ENCODE data around the gene BTF3. TPM values are rescaled to one million over a fixed set of nuclear protein-coding genes. Genes with fewer than 3 reads are reported as not detected.
"Not testable (repeated sequence)": the region's sequence is repeated elsewhere in the genome, so short reads cannot be mapped to it uniquely, and the experiment has no call there.

Gene BTF3
- total RNA-seq, 3 donors from 2014 or later (not counting 1 experiment from before 2014, with no cell fraction given), result 364 to 423 (median 391) TPM

DNA sequence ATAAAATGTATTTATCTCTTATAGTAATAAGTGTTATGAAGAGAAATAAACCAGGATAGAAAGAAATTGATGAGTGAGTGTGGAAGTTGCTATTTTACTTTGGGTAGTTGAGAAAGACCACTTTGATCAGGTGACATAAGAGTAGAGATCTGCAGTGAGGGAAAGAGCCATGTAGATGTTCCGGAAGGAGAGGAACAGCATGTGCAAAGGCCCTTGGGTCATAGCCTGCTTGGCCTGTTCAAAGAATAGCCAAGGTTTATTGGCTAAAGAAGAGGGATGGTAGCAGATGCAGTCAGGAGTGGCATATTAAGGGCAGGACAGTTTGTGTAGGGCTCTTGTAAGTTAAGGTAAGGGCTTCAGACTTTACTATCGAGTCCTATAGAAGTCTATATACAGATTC, 3.2 kb downstream of the BTF3 start:
- no peaks in the 10 kb centered on the region for H3K9me3 Mint-ChIP-seq
- Histone ChIP-seq H3K36me3 (ENCODE audit: control insufficient read depth, insufficient read depth, low read length) (peaks cover 52% of the 10 kb centered on the region), H3K9me3 (ENCODE audit: control insufficient read depth, insufficient read depth, low read length) (no peaks in the 10 kb centered on the region), H3K4me3 (ENCODE audit: low read length) (no peak overlapping the region), H3K4me1 (ENCODE audit: control insufficient read depth, insufficient read depth, low read length) (peaks cover 13% of the 10 kb centered on the region), H3K27me3 (ENCODE audit: control insufficient read depth, insufficient read depth, low read length) (no peaks in the 10 kb centered on the region), H3K27ac (ENCODE audit: low read length) (no peak overlapping the region)
- DNase-seq, result no peak
- intact Hi-C loops (cut with micrococcal nuclease), result no loop called here
- no peak for ATAC-seq
- no peak overlapping the region for H3K4me3 Mint-ChIP-seq
- TF ChIP-seq, protein P1, sequence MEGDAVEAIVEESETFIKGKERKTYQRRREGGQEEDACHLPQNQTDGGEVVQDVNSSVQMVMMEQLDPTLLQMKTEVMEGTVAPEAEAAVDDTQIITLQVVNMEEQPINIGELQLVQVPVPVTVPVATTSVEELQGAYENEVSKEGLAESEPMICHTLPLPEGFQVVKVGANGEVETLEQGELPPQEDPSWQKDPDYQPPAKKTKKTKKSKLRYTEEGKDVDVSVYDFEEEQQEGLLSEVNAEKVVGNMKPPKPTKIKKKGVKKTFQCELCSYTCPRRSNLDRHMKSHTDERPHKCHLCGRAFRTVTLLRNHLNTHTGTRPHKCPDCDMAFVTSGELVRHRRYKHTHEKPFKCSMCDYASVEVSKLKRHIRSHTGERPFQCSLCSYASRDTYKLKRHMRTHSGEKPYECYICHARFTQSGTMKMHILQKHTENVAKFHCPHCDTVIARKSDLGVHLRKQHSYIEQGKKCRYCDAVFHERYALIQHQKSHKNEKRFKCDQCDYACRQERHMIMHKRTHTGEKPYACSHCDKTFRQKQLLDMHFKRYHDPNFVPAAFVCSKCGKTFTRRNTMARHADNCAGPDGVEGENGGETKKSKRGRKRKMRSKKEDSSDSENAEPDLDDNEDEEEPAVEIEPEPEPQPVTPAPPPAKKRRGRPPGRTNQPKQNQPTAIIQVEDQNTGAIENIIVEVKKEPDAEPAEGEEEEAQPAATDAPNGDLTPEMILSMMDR (IDR thresholded peaks at IDR 0.05), result no peak
- H3K36me3 Mint-ChIP-seq, result peaks cover 7% of the 10 kb centered on the region
- H3K27me3 Mint-ChIP-seq (ENCODE audit: low read depth in 2 of 2), result no peaks in the 10 kb centered on the region
- peaks cover 27 to 31% of the 10 kb centered on the region in 2 donors for H3K4me1 Mint-ChIP-seq
- WGBS (ENCODE audit: insufficient coverage), result 100% methylated on average over 1 of the region's 2 CpGs
- peak overlapping the region; percentile 13 to 94 for H3K27ac Mint-ChIP-seq

DNA sequence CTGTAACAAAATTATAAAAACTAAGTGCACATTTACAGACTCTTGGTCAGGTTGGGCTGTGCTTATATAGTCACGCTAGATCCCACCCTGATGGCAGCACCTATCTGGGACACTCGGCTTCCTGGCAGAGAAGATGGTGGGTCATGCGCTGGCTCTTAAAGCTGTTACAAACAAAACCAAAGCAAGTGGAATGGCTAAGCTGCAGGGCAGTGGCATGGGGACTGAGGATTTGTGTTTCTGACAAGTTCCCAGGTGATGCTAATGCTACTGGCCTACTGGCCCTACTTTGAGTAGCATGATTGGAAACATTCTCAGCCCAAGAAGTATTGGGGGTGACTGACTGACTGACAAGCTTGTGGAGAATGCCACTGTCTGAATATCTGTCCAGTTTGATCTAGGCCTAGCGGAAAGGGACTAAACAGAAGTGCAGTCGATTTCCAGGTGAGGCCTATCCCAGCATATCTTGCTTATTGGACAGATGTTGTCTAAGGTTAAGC, 8.3 kb downstream of the BTF3 start:
- no peaks in the 10 kb centered on the region for H3K9me3 Mint-ChIP-seq
- H3K4me3 Mint-ChIP-seq, result no peak overlapping the region
- Histone ChIP-seq H3K27me3 (ENCODE audit: control insufficient read depth, insufficient read depth, low read length) (no peaks in the 10 kb centered on the region), H3K4me3 (ENCODE audit: low read length) (no peak overlapping the region), H3K36me3 (ENCODE audit: control insufficient read depth, insufficient read depth, low read length) (peaks cover 47% of the 10 kb centered on the region), H3K27ac (ENCODE audit: low read length) (no peak overlapping the region), H3K9me3 (ENCODE audit: control insufficient read depth, insufficient read depth, low read length) (no peaks in the 10 kb centered on the region), H3K4me1 (ENCODE audit: control insufficient read depth, insufficient read depth, low read length) (no peaks in the 10 kb centered on the region)
- DNase-seq (no peak), ATAC-seq (no peak)
- H3K27me3 Mint-ChIP-seq (ENCODE audit: low read depth in 2 of 2), result no peaks in the 10 kb centered on the region
- peaks cover 1 to 2% of the 10 kb centered on the region in 2 donors for H3K4me1 Mint-ChIP-seq
- no peak overlapping the region for H3K27ac Mint-ChIP-seq
- TF ChIP-seq, protein P1 (IDR thresholded peaks at IDR 0.05), result no peak
- intact Hi-C loops (cut with micrococcal nuclease), result no loop called here
- 97% methylated on average over 5 of the region's 5 CpGs for WGBS (ENCODE audit: insufficient coverage)
- peaks cover 7% of the 10 kb centered on the region for H3K36me3 Mint-ChIP-seq

DNA sequence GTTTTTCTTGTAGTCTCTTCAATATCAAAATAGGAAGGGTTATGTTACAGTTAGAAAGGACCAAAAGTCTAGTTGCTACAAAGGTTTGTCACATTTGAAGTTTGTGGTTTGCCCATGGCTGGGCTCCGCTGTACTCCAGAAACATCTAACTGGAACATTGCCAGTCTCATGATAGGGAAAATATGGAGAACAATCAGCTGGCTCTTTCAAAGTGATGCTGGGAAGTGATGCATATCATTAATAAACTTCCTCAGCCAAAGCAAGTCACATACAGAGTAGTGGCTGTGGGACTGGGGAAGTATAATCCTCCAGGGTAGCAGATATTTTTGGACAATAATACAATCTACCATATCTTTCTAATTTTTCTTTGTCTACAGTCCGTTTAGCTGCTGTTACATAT, 8.8 kb downstream of the BTF3 start:
- Histone ChIP-seq H3K27ac (ENCODE audit: low read length) (no peak overlapping the region), H3K9me3 (ENCODE audit: control insufficient read depth, insufficient read depth, low read length) (no peaks in the 10 kb centered on the region), H3K27me3 (ENCODE audit: control insufficient read depth, insufficient read depth, low read length) (no peaks in the 10 kb centered on the region), H3K36me3 (ENCODE audit: control insufficient read depth, insufficient read depth, low read length) (peaks cover 46% of the 10 kb centered on the region), H3K4me1 (ENCODE audit: control insufficient read depth, insufficient read depth, low read length) (no peaks in the 10 kb centered on the region), H3K4me3 (ENCODE audit: low read length) (no peak overlapping the region)
- 83% methylated on average over 2 of the region's 2 CpGs for WGBS (ENCODE audit: insufficient coverage)
- Mint-ChIP-seq H3K27me3 (ENCODE audit: low read depth in 2 of 2) (no peaks in the 10 kb centered on the region), H3K27ac (peak overlapping the region in 1 of 2 donors; percentile 15), H3K36me3 (peaks cover 7% of the 10 kb centered on the region), H3K4me3 (no peak overlapping the region), H3K4me1 (no peaks in the 10 kb centered on the region), H3K9me3 (no peaks in the 10 kb centered on the region)
- ATAC-seq (no peak), DNase-seq (no peak)
- intact Hi-C loops (cut with micrococcal nuclease), result no loop called here
- TF ChIP-seq, protein P1 (IDR thresholded peaks at IDR 0.05), result no peak

DNA sequence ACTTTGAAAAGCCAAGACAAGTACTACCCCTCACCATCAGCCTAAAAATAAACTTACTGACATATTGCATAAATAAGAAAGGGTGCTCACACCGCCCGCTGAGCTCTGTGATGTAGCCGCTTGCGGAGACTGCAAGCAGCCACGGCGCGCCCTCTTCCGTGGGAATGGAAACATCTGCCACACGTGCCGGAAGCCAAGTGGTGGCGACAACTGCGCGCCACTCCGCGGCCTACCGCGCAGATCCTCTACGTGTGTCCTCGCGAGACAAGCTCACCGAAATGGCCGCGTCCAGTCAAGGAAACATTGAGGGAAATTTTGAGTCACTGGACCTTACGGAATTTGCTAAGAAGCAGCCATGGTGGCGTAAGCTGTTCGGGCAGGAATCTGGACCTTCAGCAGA, 10.3 kb downstream of the BTF3 start:
- H3K4me3 Mint-ChIP-seq; H3K4me1 Mint-ChIP-seq; H3K36me3 Mint-ChIP-seq; H3K27ac Mint-ChIP-seq; H3K9me3 Mint-ChIP-seq; H3K27me3 ChIP-seq (ENCODE audit: control insufficient read depth, insufficient read depth, low read length); H3K4me1 ChIP-seq (ENCODE audit: control insufficient read depth, insufficient read depth, low read length); H3K27ac ChIP-seq (ENCODE audit: low read length); H3K27me3 Mint-ChIP-seq (ENCODE audit: low read depth in 2 of 2); intact Hi-C loops (cut with micrococcal nuclease); H3K9me3 ChIP-seq (ENCODE audit: control insufficient read depth, insufficient read depth, low read length); DNase-seq; H3K4me3 ChIP-seq (ENCODE audit: low read length): not testable (repeated sequence)
- ATAC-seq, result peak; percentile 70 to 84 (median 79)
- peaks cover 31% of the 10 kb centered on the region for H3K36me3 ChIP-seq (ENCODE audit: control insufficient read depth, insufficient read depth, low read length)
- 98% methylated on average over 26 of the region's 26 CpGs for WGBS (ENCODE audit: insufficient coverage)

Measured in natural killer cell (primary cell).